ENCODE measurements around the gene NT5C2.

DNA sequence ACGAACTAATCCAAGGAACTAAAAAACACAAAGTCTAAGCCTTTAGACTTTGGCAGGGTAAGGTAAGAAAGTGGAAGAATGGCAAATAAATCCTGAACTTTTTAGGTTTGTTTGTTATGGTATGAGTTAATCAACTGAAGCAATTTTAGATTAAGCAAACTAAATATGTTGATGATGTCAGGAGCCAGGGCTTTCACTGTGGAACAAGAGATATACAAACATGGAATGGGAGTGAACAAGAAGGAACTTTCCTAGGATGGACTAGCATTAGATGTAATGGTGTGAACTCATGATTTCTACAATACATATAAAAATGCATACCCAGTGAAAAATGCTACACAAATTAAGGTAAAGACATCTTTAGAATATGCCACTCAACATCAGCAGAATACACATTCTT is 35.8 kb downstream of the NT5C2 start:
- TF ChIP-seq, protein P1, sequence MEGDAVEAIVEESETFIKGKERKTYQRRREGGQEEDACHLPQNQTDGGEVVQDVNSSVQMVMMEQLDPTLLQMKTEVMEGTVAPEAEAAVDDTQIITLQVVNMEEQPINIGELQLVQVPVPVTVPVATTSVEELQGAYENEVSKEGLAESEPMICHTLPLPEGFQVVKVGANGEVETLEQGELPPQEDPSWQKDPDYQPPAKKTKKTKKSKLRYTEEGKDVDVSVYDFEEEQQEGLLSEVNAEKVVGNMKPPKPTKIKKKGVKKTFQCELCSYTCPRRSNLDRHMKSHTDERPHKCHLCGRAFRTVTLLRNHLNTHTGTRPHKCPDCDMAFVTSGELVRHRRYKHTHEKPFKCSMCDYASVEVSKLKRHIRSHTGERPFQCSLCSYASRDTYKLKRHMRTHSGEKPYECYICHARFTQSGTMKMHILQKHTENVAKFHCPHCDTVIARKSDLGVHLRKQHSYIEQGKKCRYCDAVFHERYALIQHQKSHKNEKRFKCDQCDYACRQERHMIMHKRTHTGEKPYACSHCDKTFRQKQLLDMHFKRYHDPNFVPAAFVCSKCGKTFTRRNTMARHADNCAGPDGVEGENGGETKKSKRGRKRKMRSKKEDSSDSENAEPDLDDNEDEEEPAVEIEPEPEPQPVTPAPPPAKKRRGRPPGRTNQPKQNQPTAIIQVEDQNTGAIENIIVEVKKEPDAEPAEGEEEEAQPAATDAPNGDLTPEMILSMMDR (conservative IDR thresholded peaks at IDR 0.05; ENCODE audit: low read depth, low read length) = no peak
- no peak for TF ChIP-seq EZH2 (IDR thresholded peaks at IDR 0.05; ENCODE audit: low read length, unreplicated experiment)
- TF ChIP-seq EZH2phosphoT487 (IDR thresholded peaks at IDR 0.05; ENCODE audit: borderline replicate concordance, low read length) = no peak

All from PC-3 (cell line).